RWPE1 (cell line): ENCODE data around the gene ASB2.

Experiments used
- CTCF ChIA-PET: fragments of 350-600 bp; sonication (Branson Sonifier 250); formaldehyde crosslinking; extraction: SDS; loops from one replicate; lab custom pipeline; 2021; lab: Yijun Ruan, JAX
- POLR2A ChIA-PET: fragments of 400-600 bp; formaldehyde crosslinking; extraction: SDS; loops from one replicate; lab custom pipeline; 2020; ENCODE audit warnings: antibody characterized with exemption; ENCODE audit not compliant: low non-redundant PET; lab: Yijun Ruan, JAX
- DNase-seq: peaks from one replicate; pipeline ENCODE4 v3.0.0; 2012; ENCODE audit warnings: low spot score
- H3K27ac ChIP-seq: fragments of 450-650 bp; 2 replicates; pipeline ENCODE4 v1.5.1; 2017
- TF ChIP-seq, protein P1 (sequence below): fragments of 450-650 bp; conservative IDR thresholded peaks from 2 replicates; pipeline ENCODE4 v1.5.1; 2017; ENCODE audit warnings: low read depth, mild to moderate bottlenecking

The ASB2 gene

DNA sequence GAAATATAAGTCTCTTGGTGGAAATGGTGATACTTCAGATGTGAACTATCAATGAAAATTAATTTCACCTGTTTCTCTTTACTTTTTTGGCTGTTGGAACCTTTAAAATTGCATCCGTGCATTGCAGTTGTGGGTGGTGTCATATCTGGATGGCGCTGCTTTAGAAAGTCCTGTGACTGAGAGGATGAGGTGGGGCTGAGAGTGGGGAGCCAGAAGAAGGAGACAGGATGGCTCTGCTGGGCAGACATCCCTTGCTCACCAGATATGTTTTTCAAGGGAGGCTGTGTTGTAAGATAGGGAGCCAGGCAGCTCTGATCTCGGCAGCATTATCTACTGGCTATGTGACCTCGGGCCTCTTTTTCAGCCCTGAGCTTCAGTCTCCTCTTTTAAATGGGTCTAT lies 12.7 kb downstream of the ASB2 start:
- DNase-seq: no peak
- no peak overlapping the region for H3K27ac ChIP-seq
- POLR2A ChIA-PET: no interaction called here
- CTCF ChIA-PET: interaction anchor here (1.8 kb wide), 1 partner anchor 24 kb away, joined by 6 read pairs; no protein-coding TSS in a partner anchor
- TF ChIP-seq, protein P1, sequence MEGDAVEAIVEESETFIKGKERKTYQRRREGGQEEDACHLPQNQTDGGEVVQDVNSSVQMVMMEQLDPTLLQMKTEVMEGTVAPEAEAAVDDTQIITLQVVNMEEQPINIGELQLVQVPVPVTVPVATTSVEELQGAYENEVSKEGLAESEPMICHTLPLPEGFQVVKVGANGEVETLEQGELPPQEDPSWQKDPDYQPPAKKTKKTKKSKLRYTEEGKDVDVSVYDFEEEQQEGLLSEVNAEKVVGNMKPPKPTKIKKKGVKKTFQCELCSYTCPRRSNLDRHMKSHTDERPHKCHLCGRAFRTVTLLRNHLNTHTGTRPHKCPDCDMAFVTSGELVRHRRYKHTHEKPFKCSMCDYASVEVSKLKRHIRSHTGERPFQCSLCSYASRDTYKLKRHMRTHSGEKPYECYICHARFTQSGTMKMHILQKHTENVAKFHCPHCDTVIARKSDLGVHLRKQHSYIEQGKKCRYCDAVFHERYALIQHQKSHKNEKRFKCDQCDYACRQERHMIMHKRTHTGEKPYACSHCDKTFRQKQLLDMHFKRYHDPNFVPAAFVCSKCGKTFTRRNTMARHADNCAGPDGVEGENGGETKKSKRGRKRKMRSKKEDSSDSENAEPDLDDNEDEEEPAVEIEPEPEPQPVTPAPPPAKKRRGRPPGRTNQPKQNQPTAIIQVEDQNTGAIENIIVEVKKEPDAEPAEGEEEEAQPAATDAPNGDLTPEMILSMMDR: no peak

DNA sequence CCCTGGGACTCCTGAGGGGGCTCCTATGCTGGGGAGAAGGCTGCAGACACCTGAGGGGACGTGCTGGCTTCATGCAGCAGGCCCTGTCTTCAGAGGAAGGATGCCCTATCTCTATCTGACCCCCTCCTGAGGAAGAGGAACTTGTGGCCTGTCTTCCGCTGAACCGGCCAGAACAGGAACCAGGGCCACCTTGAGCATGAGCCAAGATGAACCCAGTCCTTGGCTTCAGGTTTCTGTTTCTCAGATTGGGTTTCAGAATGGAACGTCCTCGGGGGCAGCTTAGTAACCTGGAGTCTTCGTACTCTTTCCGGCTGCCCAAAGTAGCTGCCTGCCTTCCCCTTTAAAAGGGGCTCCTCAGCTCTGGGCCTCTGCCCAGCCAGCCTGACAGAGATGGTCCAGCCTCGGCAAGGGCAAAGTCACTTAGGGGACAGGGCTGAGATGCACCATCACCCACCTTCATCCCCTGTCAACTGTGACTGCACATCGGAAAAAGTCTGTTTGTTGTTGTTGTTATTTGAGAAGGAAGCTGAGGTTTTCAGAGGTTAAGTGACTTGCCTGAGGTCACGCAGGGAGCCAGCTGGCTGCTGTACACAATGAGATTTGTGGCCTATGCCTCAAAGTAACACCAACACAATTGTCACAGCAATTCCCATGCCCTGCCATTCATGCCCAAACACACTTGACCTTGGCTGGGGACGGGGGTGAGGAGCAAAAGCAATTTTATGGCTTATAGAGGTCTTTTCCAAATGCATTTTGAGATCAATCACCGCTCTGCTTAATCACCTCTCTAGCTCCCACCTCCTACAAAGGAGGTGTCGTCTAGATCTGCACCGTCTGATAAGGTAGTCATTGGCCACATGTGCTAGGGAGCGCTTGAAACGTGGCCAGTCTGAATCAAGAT lies 13.4 kb downstream of the ASB2 start:
- H3K27ac ChIP-seq: no peak overlapping the region
- CTCF ChIA-PET: no interaction called here
- TF ChIP-seq, protein P1: no peak
- DNase-seq: no peak
- POLR2A ChIA-PET: interaction anchor here (0.7 kb wide), 1 partner anchor 14 kb away, joined by 16 read pairs; no protein-coding TSS in a partner anchor

DNA sequence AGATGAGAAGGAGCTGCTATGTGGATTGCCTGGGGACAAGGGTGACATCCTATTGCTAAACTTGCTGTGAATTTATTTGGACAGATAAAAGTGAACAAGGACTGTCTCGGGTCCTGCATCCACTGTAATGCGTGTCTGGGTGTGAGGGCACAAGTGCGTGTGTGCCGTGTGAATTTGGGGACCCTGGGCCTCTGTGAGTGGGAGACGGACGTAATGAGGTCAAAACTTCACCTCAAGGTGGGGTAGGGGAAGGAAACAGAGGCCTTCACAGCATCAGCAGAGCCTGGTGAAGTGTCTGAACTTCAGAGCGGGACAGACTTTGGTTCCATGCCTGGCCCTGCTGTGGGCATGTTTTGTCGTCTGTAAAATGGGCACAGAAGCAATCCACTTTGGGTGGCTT lies 14.8 kb downstream of the ASB2 start:
- no peak for DNase-seq
- TF ChIP-seq, protein P1: no peak
- CTCF ChIA-PET: no interaction called here
- H3K27ac ChIP-seq: no peak overlapping the region
- POLR2A ChIA-PET: no interaction called here

DNA sequence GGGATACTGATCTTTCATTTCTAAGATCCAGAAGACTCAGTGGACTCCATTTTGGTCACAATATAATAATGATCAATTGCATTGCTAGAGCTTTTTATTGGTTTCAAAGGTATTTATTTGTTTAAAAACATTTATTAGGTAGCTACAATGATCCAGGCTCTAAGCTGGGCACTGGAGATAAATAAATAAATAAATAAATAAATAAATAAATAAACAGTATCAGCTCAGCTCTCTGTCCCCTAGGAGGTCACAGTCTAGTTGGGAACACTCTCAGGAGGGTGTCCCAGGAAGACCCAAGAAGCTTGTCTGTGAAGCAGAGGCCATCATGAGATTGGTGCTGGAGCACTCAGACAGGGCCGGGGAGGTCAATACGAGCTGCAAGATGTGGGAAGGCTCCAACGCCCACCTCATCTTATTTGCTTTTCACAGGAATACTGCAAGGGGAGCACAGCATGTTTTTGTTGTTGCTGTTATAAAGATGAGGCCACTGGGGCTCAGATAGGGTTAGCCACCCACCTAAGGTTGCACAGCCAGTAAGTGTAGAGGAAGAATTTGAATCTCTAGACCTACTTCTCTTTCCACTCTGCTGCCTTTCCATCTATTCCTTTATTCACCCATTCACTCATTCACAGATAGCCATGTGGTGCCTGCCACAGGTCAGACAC lies 15.5 kb downstream of the ASB2 start:
- no peak for DNase-seq
- ChIA-PET CTCF (interaction anchor here (1.0 kb wide), 1 partner anchor 21 kb away, joined by 3 read pairs; no protein-coding TSS in a partner anchor), POLR2A (interaction anchor here (0.6 kb wide), 1 partner anchor 20 kb away, joined by 3 read pairs; no protein-coding TSS in a partner anchor)
- TF ChIP-seq, protein P1: no peak
- no peak overlapping the region for H3K27ac ChIP-seq

DNA sequence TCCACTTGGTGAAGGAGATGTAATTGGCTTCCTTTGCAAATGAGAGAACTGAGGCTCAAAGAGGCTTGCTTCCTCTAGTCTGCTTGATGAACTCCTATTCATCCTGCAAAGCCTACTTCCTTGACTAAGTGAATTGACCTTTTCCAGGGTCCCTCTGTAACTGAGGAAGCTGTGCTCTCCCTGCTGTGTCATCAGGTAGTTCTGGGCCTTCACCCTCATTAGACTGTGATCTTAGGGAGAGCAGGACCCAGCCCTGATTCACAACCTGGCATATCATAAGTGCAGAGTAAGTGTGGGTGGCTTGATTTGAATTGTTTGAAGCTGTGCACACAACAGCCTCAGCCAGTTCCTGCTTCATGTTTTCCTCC lies 16.3 kb downstream of the ASB2 start:
- POLR2A ChIA-PET: interaction anchor here (0.6 kb wide), 1 partner anchor 19 kb away, joined by 3 read pairs; no protein-coding TSS in a partner anchor
- peak overlapping the region; percentile 73 for H3K27ac ChIP-seq
- CTCF ChIA-PET: interaction anchor here (2.3 kb wide), 1 partner anchor 20 kb away, joined by 9 read pairs; no protein-coding TSS in a partner anchor
- DNase-seq: no peak
- TF ChIP-seq, protein P1: no peak

DNA sequence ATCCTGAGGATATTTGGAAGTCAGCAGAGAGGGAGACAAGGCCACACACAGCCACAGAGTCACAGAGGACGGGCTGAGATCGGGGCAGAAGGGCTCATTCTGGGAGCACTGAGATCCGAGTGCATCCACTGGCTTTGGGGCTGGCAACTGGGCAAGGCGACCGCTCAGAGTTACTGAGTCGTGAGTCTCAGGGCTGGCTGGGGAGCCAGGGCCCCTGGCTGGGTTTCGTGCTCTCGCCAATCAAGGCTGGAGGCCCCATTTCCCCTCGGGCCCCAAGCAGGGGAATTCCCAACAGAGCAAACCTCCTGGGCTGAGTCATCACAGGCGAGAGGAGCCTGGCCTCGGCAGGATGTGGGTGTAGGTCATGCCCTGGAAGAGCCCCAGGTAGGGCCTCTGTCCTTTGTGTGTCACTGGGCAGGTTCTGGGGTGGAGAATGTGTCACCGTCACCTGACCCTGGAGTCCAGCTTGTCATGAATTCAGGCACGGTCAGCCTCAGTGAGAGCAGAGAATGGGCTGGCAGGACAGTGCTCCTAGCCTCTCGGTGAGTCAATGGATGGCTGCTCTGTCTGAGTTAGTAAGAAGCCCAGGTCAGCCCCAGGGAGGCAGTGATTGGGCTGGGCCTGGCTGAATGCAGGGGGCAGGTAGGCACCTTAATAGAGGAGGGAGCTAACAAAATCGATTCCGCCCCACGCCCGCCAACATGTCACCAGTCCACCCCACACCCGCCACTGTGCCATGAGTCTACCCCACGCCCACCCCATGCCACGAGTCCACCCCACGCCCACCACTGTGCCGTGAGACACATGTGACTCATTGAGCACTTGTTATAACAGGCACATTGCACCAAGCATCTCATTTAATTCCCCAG lies 16.9 kb downstream of the ASB2 start:
- TF ChIP-seq, protein P1: no peak
- CTCF ChIA-PET: interaction anchor here (0.7 to 2.3 kb wide), 2 partner anchors 20 to 26 kb away, joined by 3 to 9 read pairs; no protein-coding TSS in a partner anchor
- POLR2A ChIA-PET: no interaction called here
- peak overlapping the region; percentile 73 for H3K27ac ChIP-seq
- DNase-seq: peak; percentile 94
